Measurements from ENCODE around the gene TMEM150C.
A peak's percentile ranks its signal among the peaks of the same experiment; 100 is the strongest.

The TMEM150C gene

GRCh38 chr4:82561786-82562563 is at the start of gene TMEM150C:
Gene TMEM150C (minus strand): TSS chr4:82561988. CDS start chr4:82504657, 57,331 bp downstream.
- peak; percentile 31 for DNase-seq (ENCODE audit: low spot score)

DNA sequence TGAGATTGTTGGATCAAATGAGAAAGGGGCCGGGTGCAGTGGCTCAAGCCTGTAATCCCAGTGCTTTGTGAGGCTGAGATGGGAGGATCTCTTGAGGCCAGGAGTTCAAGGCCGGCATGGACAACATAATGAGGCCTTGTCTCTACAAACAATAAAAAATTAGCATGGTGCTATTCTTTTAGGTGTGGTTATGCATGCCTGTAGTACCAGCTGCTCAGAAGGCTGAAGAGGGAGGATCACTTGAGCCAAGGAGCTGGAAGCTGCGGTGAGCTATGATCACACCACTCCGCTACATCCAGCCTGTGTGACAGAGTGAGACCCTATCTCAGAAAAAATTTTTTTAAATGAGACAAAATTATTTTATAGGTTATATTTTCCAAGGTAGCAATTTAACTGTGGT is 49.7 kb upstream of the TMEM150C start:
- DNase-seq (ENCODE audit: low spot score) = no peak

DNA sequence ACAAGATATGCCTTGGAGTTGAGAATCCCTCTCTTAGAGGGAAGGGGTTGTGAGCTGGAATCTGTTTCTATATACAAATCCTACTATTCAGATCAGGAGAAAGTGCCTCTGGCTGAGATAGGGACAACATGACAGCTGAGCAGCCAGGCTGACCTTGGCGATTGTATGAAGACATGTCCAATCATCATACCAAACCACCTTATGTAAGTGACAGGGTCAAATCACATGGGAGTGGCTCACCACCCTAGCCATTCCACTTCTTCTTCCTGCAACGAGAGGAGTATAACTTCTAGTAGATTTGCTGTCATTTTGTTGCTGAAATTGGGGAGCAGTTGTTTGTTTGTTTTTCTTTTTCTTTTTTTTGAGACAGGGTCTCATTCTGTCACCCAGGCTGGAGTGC is 48.3 kb upstream of the TMEM150C start:
- no peak for DNase-seq (ENCODE audit: low spot score)

DNA sequence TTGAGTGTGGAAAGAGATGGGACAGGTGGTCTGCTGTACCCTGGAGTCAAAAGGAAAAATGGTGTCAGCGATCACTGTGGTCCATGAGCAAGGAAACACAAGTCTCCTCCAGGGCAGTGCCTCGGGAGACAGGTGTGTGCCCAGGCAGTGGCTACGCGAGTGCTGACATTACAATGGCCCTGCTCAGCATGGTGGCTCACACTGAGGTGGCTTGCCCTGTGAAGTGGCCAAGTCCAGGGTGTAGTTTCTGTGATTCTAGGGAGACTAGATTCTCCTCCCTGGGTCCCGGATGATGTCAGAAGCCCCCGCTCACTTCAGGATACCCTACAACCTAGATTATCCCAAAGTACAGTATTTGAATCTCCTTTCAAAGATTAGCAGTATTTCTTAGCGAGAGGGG is 44.8 kb upstream of the TMEM150C start:
- no peak for DNase-seq (ENCODE audit: low spot score)

GRCh38 chr4:82604522-82604921 is 42.7 kb upstream of the TMEM150C start:
- no peak for DNase-seq (ENCODE audit: low spot score)

- no peak for DNase-seq (ENCODE audit: low spot score)
Observed at GRCh38 chr4:82601242-82602015, 39.6 kb upstream of the TMEM150C start.

GRCh38 chr4:82599336-82599735 is 37.5 kb upstream of the TMEM150C start:
- no peak for DNase-seq (ENCODE audit: low spot score)

DNA sequence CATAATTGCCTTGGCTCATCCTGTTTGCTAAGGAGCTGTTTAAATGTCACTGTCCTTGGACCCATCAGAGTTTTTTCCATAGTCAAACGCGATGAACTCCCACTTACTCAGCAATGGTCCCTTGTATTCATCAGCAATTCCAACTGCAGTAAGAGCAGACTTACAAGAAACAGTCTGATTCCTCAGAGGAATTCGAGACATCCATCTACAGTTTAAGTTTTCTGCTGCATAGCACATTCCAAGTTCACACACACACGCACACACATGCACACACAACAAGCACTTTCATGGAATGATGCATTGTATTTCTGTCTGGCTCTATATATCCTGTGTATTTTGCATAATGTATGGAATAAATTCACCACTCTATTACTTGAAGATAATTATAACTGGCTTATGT is 32.7 kb upstream of the TMEM150C start:
- peak; percentile 63 for DNase-seq (ENCODE audit: low spot score)

GRCh38 chr4:82593411-82593810 is 31.6 kb upstream of the TMEM150C start:
- DNase-seq (ENCODE audit: low spot score) = no peak

DNA sequence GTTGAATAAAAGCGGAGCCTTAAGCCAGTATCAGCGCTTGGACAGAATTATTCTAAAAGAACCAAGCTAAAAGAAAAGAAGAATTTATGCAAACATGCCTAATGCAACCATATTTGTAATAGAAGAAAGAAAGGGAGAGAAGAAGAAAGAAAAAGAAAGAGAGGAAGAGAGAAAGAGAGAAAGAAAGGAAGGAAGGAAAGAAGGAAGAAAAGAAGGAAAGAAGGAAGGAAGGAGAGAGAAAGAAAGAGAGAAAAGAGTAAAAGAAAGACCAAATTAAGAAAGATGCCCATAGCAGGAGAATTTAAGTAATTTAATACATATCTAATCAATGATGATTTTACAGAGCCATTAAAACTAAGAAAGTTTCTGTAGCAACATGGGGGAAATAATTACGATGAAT is 30.9 kb upstream of the TMEM150C start:
- no peak for DNase-seq (ENCODE audit: low spot score)

- DNase-seq (ENCODE audit: low spot score) = no peak
Observed at GRCh38 chr4:82591592-82591991, 29.8 kb upstream of the TMEM150C start.

GRCh38 chr4:82589756-82590155 is 28.0 kb upstream of the TMEM150C start:
- DNase-seq (ENCODE audit: low spot score) = no peak

DNA sequence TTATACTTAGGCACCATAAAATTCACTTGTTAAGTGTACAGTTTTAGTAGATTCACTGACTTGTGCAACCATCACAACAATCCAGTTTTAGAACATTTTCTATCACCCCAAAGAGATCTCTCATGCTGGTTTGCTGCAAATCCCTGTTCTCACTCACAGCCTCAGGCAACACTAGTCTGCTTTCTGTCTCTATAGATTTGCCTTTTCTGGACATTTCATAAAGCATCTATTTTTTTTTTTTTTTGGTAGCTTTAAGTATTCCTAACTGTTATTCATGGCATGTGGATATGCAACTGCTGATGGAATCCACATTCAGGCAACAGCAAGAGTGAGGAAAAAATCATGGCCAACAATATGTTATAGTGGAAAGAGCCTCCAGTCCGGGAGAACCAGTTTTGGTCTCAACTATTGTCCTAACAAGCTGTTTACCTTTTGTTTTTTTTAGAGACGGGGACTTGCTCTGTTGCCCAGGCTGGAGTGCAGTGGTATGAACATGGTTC is 27.0 kb upstream of the TMEM150C start:
- no peak for DNase-seq (ENCODE audit: low spot score)

- no peak for DNase-seq (ENCODE audit: low spot score)
Observed at GRCh38 chr4:82587826-82588540, 26.2 kb upstream of the TMEM150C start.

DNA sequence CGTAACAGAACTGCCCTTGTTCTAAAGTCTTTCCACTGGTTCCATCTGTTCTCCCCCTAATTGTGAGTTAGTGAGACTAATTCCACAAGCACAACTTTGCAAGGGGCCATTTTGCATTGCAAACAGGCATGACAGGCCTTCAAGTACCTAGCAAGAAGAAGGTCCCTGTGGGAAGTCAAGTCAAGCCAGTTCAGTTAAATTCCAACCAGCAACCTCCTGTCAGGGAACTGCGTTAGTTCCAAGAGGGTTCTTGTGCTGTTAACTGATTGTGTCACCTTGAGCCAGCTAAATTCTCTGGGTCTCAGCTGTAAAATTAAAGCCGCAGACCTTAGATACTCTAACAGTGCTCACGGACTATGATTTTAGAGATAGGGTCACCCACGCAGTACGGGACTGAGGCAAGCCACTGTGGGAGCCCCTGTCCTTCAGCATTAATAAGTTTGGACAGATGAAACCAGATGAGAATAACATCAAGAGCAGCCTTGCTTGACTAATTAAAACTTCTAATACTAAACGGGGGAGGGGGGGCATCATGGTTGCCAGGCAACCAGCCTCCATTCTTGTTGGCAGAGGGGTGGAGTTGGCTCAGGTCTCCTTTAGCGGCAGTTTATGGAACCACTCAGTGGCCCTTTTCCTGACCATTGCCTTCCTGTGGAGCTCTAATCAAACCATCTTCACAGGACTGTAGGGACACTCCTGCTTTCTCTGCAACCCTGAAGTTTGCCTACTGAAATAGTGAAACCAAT is 24.1 kb upstream of the TMEM150C start:
- DNase-seq (ENCODE audit: low spot score) = no peak

DNA sequence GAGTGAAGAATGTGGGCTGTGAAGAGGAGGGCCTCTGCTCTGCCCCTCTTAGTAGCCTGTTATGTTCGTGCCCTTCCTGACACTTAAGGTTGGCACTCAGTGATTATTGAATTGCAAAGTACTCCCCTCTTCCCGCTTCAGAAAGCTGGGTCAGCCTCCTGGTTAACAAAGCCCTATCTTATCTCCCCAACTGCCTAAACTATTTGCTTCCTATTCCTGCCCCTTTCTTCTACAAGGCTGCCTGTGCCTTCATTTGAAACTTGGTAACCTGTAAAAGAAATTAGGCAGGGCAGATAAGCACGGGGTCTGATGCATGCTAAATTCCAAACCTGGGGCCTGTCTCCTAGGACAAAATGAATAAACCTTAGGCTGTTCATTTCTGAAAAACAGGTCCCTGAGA is 23.1 kb upstream of the TMEM150C start:
- DNase-seq (ENCODE audit: low spot score) = no peak

DNA sequence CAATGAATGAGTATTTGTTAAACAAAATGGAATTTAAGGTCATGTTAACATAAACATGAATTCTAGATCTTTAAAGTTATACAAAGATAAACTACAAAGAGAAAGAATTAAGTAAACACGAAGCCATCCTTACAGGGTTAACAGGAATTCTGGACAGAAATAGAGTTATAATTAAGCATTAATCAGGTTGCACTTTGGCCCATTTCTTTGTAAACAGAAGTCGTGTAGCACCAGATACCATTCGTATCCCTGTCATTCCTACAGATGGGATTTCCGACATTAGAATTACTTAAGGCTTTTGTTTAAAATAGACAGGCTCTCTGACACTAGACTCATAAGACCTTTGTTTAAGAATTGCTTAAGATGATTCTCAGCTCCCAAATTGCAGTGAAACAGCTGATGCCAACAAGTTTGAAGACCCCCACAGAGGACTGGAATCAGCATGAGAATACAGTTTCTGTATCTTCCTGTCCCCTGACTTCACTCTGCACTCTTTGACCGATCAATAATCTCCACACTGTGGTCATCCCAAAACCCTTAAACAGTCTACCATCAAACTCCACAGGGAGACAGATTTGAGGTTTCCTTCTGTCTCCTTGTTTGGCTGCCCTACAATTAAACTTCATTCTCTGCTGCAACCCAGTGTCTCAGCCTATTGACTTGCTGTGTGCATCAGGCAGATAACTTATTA is 22.3 kb upstream of the TMEM150C start:
- no peak for DNase-seq (ENCODE audit: low spot score)

DNA sequence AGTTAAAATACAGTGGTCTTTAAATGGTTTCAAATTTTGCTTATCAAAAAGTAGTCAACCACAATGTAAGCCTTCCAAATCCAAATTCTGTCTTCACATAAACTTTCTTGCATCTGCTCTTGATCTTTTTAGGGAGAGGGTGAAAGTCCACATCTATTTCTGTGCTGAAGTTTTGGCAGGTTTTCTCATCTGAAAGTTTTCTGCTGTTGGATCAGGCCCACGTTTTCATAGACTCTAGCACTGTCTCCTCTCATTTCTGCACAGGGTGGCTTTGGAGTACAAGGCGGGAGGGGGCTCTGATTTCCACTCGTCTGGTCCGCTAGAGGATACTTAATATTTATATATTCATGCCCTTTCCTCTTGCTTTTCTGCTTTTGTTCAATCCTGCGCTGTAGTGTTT is 18.1 kb upstream of the TMEM150C start:
- no peak for DNase-seq (ENCODE audit: low spot score)

- DNase-seq (ENCODE audit: low spot score) = no peak
Observed at GRCh38 chr4:82578935-82579334, 17.1 kb upstream of the TMEM150C start.

- no peak for DNase-seq (ENCODE audit: low spot score)
Observed at GRCh38 chr4:82577451-82577850, 15.7 kb upstream of the TMEM150C start.

GRCh38 chr4:82569727-82570126 is 7.9 kb upstream of the TMEM150C start:
- no peak for DNase-seq (ENCODE audit: low spot score)

All from kidney tubule cell (primary cell).